Breast epithelium (tissue), 4 donors: ENCODE data around the gene BRD4. TPM values are rescaled to one million over a fixed set of nuclear protein-coding genes. Genes with fewer than 3 reads are reported as not detected.

Source experiments
- DNase-seq, 2 donors: peaks; one replicate each; pipeline ENCODE4 v3.0.0-alpha.2; 2019; ENCODE audit warnings: low spot score in 2 of 2
- H3K27ac ChIP-seq, 2 donors: fragments of 200-600 bp; sonication (generic) in 1 of 2; one replicate each; pipeline ENCODE4 v1.5.1; 2016 to 2019; ENCODE audit warnings: mild to moderate bottlenecking in 1 of 2
- H3K27me3 ChIP-seq, 2 donors: fragments of 200-600 bp; sonication (generic) in 1 of 2; one replicate each; pipeline versions ENCODE4 v1.5.1 to v1.6.0; 2017 to 2019; ENCODE audit warnings: control low read depth in 1 of 2, mild to moderate bottlenecking in 1 of 2
- H3K36me3 ChIP-seq: fragments of 200-600 bp; one replicate; pipeline ENCODE4 v1.5.1; 2019
- H3K4me1 ChIP-seq, 2 donors: fragments of 200-600 bp; sonication (generic); one replicate each; pipeline ENCODE4 v1.5.1; 2016 to 2019; ENCODE audit warnings: control low read depth in 1 of 2
- H3K4me3 ChIP-seq, 3 donors: fragments of 200-600 bp; sonication (generic); 1 replicate in 2 of 3; 2 replicates in 1 of 3; pipeline ENCODE4 v1.5.1; 2016 to 2019; ENCODE audit warnings: mild to moderate bottlenecking in 3 of 3, moderate library complexity in 2 of 3
- H3K9me3 ChIP-seq, 2 donors: fragments of 200-600 bp; sonication (generic) in 1 of 2; one replicate each; pipeline ENCODE4 v1.5.1; 2016 to 2019; ENCODE audit warnings: control low read depth in 1 of 2
- CTCF ChIP-seq, 3 donors: fragments of 450-650 bp; IDR thresholded peaks; one replicate each; pipeline ENCODE4 v1.5.1; 2016 to 2017; ENCODE audit warnings: antibody characterized with exemption in 3 of 3, mild to moderate bottlenecking in 3 of 3, moderate library complexity in 3 of 3
- POLR2A ChIP-seq: fragments of 450-650 bp; IDR thresholded peaks from one replicate; pipeline ENCODE4 v1.6.1; 2016; ENCODE audit warnings: antibody characterized with exemption, mild to moderate bottlenecking, moderate library complexity
- POLR2AphosphoS5 ChIP-seq, 3 donors: sonication (generic); formaldehyde crosslinking; IDR thresholded peaks; one replicate each; pipeline ENCODE4 v1.6.1; 2017; ENCODE audit warnings: antibody characterized with exemption in 3 of 3
- intact Hi-C: fragments of 100-400 bp; cut with DNase I; formaldehyde crosslinking; loops from one replicate; pipeline ENCODE4 v1.15.1; 2023; ENCODE audit warnings: low total_unique reads
- total RNA-seq, 3 donors: library from RNA; depleted of rRNA; stranded (reverse); fragments of >200 nt; gene quantifications; one replicate each; pipeline ENCODE4 v1.1.0, GENCODE V29; 2016

The BRD4 gene
- total RNA-seq, 3 donors from 2014 or later: 25.6 to 37.5 (median 33.8) TPM

- Histone ChIP-seq H3K4me1 (peaks cover 8% of the 10 kb centered on the region in 2 donors), H3K27me3 (no peaks in the 10 kb centered on the region), H3K27ac (peak overlapping the region in 1 of 2 donors; percentile 16), H3K36me3 (peaks cover 9% of the 10 kb centered on the region), H3K4me3 (no peak overlapping the region), H3K9me3 (no peaks in the 10 kb centered on the region)
- TF ChIP-seq POLR2A (no peak), CTCF (IDR thresholded peaks at IDR 0.05) (no peak), POLR2AphosphoS5 (IDR thresholded peaks at IDR 0.05) (no peak)
- no peak for DNase-seq
- intact Hi-C loops: no loop called here
These were observed 75.5 kb downstream of the BRD4 start for GRCh38 chr19:15256708-15257331.

GRCh38 chr19:15255359-15255990 lies 76.9 kb downstream of the BRD4 start:
- TF ChIP-seq POLR2AphosphoS5 (IDR thresholded peaks at IDR 0.05): no peak
- TF ChIP-seq POLR2A: no peak
- TF ChIP-seq CTCF (IDR thresholded peaks at IDR 0.05): no peak
- intact Hi-C loops: no loop called here
- Histone ChIP-seq H3K4me1 (peaks cover 8 to 14% of the 10 kb centered on the region in 2 donors), H3K4me3 (no peak overlapping the region), H3K27ac (no peak overlapping the region), H3K27me3 (no peaks in the 10 kb centered on the region), H3K36me3 (peaks cover 9% of the 10 kb centered on the region), H3K9me3 (no peaks in the 10 kb centered on the region)
- no peak for DNase-seq

- H3K4me3 ChIP-seq: no peak overlapping the region
- no peak for DNase-seq
- peak overlapping the region in 1 of 2 donors; percentile 88 for H3K27ac ChIP-seq
- intact Hi-C loops: no loop called here
- H3K9me3 ChIP-seq: no peaks in the 10 kb centered on the region
- peaks cover 14 to 23% of the 10 kb centered on the region in 2 donors for H3K4me1 ChIP-seq
- H3K27me3 ChIP-seq: no peaks in the 10 kb centered on the region
- TF ChIP-seq POLR2A (no peak), CTCF (IDR thresholded peaks at IDR 0.05) (no peak), POLR2AphosphoS5 (IDR thresholded peaks at IDR 0.05) (no peak)
- H3K36me3 ChIP-seq: peaks cover 9% of the 10 kb centered on the region
These were observed 77.8 kb downstream of the BRD4 start for GRCh38 chr19:15254547-15254946.

GRCh38 chr19:15253513-15253912 lies 78.8 kb downstream of the BRD4 start:
- H3K9me3 ChIP-seq: no peaks in the 10 kb centered on the region
- peaks cover 4% of the 10 kb centered on the region for H3K36me3 ChIP-seq
- H3K27me3 ChIP-seq: no peaks in the 10 kb centered on the region
- H3K4me3 ChIP-seq: no peak overlapping the region
- H3K27ac ChIP-seq: peak overlapping the region in 1 of 2 donors; percentile 88
- peaks cover 23 to 33% of the 10 kb centered on the region in 2 donors for H3K4me1 ChIP-seq
- intact Hi-C loops: no loop called here
- DNase-seq: no peak
- TF ChIP-seq CTCF (IDR thresholded peaks at IDR 0.05) (no peak), POLR2AphosphoS5 (IDR thresholded peaks at IDR 0.05) (no peak), POLR2A (no peak)

- intact Hi-C loops: no loop called here
- TF ChIP-seq POLR2A: no peak
- no peak for TF ChIP-seq CTCF (IDR thresholded peaks at IDR 0.05)
- TF ChIP-seq POLR2AphosphoS5 (IDR thresholded peaks at IDR 0.05): no peak
- H3K9me3 ChIP-seq: no peaks in the 10 kb centered on the region
- H3K4me3 ChIP-seq: no peak overlapping the region
- no peaks in the 10 kb centered on the region for H3K27me3 ChIP-seq
- peaks cover 26 to 38% of the 10 kb centered on the region in 2 donors for H3K4me1 ChIP-seq
- no peak for DNase-seq
- H3K27ac ChIP-seq: peak overlapping the region in 1 of 2 donors; percentile 88
- peaks cover 4% of the 10 kb centered on the region for H3K36me3 ChIP-seq
These were observed 79.3 kb downstream of the BRD4 start for GRCh38 chr19:15253061-15253460.
